Mesothelial cell of epicardium (in vitro differentiated cells): ENCODE data around the gene TTC7B. TPM values are rescaled to one million over a fixed set of nuclear protein-coding genes. Genes with fewer than 3 reads are reported as not detected.

Experiments used
- DNase-seq, 2 experiments: peaks; one replicate each; pipeline ENCODE4 v3.0.0; 2021; ENCODE audit warnings: low spot score in 2 of 2; ENCODE audit not compliant: unreplicated experiment in 2 of 2
- H3K27ac Mint-ChIP-seq: 2 replicates; pipeline ENCODE4 v1.8.0; 2021; ENCODE audit warnings: mixed read lengths
- H3K27me3 Mint-ChIP-seq: 2 replicates; pipeline ENCODE4 v1.8.0; 2021; ENCODE audit warnings: low read depth, mixed read lengths
- H3K36me3 Mint-ChIP-seq: 2 replicates; pipeline ENCODE4 v1.8.0; 2021; ENCODE audit warnings: mixed read lengths
- H3K4me1 Mint-ChIP-seq: 2 replicates; pipeline ENCODE4 v1.8.0; 2021; ENCODE audit warnings: mixed read lengths
- H3K4me3 Mint-ChIP-seq: 2 replicates; pipeline ENCODE4 v1.8.0; 2021; ENCODE audit warnings: mild to moderate bottlenecking, moderate library complexity, mixed read lengths
- H3K9me3 Mint-ChIP-seq: 2 replicates; pipeline ENCODE4 v1.8.0; 2021; ENCODE audit warnings: mixed read lengths
- total RNA-seq: library from RNA; stranded (reverse); gene quantifications from 3 replicates; pipeline ENCODE4 v1.2.1, GENCODE V29; 2021
- TF ChIP-seq, protein P1 (sequence below): fragments of 200-600 bp; sonication (generic); IDR thresholded peaks from one replicate; pipeline ENCODE4 v1.5.0; 2021; ENCODE audit warnings: antibody characterized with exemption; ENCODE audit not compliant: unreplicated experiment

The TTC7B gene
- total RNA-seq, 1 donor from 2014 or later, result 56.5 TPM

DNA sequence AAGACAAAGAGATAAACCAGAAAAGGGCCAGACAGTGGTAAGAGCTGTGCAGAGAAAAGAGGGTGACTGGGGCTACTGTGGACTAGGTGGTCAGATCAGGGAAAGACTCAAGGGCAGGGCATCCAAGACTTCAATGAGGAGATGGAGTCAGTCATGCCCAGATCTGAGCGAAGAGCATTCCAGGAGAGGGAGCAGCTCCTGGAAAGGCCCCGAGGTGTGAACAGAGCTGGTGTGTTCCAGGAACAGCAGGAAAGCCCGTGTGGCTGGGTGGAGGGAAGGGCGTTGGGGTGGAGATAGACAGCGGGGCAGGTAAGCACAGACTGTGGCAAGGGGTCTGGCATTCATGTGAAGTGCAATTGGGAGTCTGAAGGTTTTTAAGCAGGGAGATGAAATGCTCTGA is 16.8 kb downstream of the TTC7B start:
- H3K27me3 Mint-ChIP-seq, result no peaks in the 10 kb centered on the region
- no peak for DNase-seq
- peaks cover 7% of the 10 kb centered on the region for H3K4me1 Mint-ChIP-seq
- peaks cover 10% of the 10 kb centered on the region for H3K36me3 Mint-ChIP-seq
- no peaks in the 10 kb centered on the region for H3K9me3 Mint-ChIP-seq
- H3K4me3 Mint-ChIP-seq, result no peak overlapping the region
- TF ChIP-seq, protein P1, sequence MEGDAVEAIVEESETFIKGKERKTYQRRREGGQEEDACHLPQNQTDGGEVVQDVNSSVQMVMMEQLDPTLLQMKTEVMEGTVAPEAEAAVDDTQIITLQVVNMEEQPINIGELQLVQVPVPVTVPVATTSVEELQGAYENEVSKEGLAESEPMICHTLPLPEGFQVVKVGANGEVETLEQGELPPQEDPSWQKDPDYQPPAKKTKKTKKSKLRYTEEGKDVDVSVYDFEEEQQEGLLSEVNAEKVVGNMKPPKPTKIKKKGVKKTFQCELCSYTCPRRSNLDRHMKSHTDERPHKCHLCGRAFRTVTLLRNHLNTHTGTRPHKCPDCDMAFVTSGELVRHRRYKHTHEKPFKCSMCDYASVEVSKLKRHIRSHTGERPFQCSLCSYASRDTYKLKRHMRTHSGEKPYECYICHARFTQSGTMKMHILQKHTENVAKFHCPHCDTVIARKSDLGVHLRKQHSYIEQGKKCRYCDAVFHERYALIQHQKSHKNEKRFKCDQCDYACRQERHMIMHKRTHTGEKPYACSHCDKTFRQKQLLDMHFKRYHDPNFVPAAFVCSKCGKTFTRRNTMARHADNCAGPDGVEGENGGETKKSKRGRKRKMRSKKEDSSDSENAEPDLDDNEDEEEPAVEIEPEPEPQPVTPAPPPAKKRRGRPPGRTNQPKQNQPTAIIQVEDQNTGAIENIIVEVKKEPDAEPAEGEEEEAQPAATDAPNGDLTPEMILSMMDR, result no peak
- no peak overlapping the region for H3K27ac Mint-ChIP-seq

DNA sequence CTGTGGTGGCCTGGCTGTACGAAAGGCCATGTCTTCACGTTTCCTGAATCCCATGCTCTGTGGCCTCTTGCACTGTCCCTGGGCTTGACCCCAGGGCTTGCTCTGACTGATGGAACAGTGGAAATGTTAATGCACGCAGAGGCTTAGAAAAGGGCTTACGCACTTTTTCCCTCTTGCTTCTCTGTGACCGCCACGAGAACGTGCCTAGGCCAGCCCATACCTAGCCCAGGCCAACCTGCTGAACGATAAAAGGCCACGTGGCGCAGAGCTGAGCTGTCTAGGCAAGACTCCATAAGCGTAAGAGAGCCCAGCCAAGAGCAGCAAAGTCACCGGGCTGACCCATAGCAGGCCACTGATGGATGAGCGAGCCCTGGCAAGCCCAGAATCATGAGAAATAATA is 18.3 kb downstream of the TTC7B start:
- Mint-ChIP-seq H3K9me3 (no peaks in the 10 kb centered on the region), H3K36me3 (peaks cover 10% of the 10 kb centered on the region), H3K27ac (no peak overlapping the region), H3K4me1 (no peaks in the 10 kb centered on the region), H3K27me3 (no peaks in the 10 kb centered on the region), H3K4me3 (no peak overlapping the region)
- DNase-seq, result no peak
- TF ChIP-seq, protein P1, result no peak

DNA sequence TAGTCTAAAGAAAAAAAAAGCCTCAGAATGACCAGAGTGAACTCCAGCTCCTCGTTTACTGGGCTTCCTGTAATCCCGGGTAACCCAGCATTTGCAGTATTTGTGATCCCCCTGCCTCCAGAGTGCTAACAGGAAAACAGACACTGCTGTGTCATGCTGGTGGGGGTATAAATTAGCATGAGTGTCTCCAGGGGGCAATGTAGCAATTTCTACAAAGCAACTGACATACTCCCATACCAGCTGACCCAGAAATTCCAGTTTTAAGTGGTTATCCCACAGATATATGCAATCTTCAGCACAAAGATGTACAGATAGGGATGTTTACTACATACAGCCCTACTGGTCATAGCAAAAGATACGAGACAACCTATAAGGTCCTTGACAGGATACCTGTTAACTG is 18.8 kb downstream of the TTC7B start:
- Mint-ChIP-seq H3K4me3 (no peak overlapping the region), H3K36me3 (peaks cover 10% of the 10 kb centered on the region), H3K4me1 (no peaks in the 10 kb centered on the region), H3K27ac (no peak overlapping the region), H3K27me3 (no peaks in the 10 kb centered on the region), H3K9me3 (no peaks in the 10 kb centered on the region)
- no peak for DNase-seq
- TF ChIP-seq, protein P1, result no peak

DNA sequence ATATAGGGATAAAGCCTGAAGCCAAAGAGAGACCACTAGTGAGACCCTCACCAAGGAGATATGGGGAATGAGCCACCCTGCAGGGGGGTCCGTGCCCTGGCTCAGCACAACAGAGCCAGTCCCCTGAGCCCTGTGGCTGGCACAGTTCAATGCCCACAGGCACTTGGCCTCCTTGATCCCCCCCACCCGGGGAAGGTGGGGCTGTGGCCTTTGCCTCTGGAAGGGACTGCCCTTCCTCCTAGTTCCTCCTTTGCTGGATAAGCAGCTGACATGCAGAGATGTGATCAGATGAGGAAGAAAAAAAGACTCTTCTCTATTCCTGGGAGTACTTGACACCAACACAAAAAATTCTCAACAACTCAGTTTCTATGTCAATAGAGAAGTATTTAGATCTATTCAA is 19.9 kb downstream of the TTC7B start:
- H3K4me3 Mint-ChIP-seq, result no peak overlapping the region
- H3K9me3 Mint-ChIP-seq, result no peaks in the 10 kb centered on the region
- no peaks in the 10 kb centered on the region for H3K4me1 Mint-ChIP-seq
- TF ChIP-seq, protein P1, result no peak
- no peak overlapping the region for H3K27ac Mint-ChIP-seq
- no peaks in the 10 kb centered on the region for H3K27me3 Mint-ChIP-seq
- no peak for DNase-seq
- peaks cover 8% of the 10 kb centered on the region for H3K36me3 Mint-ChIP-seq

DNA sequence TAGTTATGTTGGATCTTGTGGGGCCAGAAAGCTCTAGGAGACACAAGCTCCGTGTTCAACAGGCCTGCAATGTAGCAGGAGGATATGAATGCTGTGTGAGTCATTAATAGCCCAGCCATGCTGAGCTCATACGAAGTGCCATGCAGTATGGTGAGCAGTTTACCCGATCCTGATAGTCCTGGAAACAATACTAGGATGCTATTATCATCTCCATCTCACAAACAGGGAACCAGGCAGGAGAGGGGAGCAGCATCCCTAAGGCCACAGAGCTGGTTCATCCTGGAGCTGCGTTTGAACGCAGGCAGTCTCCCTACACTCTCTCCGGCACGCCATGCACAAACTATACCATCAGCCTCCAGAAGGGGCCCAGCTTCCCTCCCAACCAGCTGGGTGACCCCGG is 20.5 kb downstream of the TTC7B start:
- no peaks in the 10 kb centered on the region for H3K9me3 Mint-ChIP-seq
- no peaks in the 10 kb centered on the region for H3K4me1 Mint-ChIP-seq
- H3K27me3 Mint-ChIP-seq, result no peaks in the 10 kb centered on the region
- TF ChIP-seq, protein P1, result no peak
- peaks cover 6% of the 10 kb centered on the region for H3K36me3 Mint-ChIP-seq
- no peak overlapping the region for H3K4me3 Mint-ChIP-seq
- DNase-seq, result no peak
- H3K27ac Mint-ChIP-seq, result no peak overlapping the region

DNA sequence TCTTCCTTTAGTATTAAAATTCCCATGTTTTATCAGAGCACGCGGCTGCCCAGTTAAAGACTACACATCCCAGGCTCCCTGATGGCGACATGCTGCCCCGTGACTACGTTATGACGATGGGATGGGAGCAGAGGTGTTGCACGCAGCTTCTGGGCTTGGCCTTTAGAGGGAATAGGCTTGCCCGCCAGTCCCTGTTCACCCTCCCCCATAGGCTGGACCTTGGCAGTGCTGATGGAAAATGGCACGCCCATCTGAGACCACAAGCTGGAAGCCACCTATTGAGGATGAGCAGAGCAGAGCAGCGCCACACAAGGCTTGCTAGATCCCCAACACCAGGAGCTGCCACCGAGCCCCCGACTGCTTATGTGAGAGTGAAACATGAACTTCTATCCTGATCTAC is 24.7 kb downstream of the TTC7B start:
- TF ChIP-seq, protein P1, result no peak
- Mint-ChIP-seq H3K36me3 (no peaks in the 10 kb centered on the region), H3K4me1 (no peaks in the 10 kb centered on the region), H3K4me3 (no peak overlapping the region), H3K27ac (no peak overlapping the region), H3K9me3 (no peaks in the 10 kb centered on the region), H3K27me3 (no peaks in the 10 kb centered on the region)
- DNase-seq, result no peak
